T-helper 17 cell (primary cell): Measurements from ENCODE around the gene FBXO48. TPM values are rescaled to one million over a fixed set of nuclear protein-coding genes. Genes with fewer than 3 reads are reported as not detected.

Experiments used
- total RNA-seq, 4 donors: library from RNA in 2 of 4; stranded (reverse) in 2 of 4; gene quantifications; one replicate each; pipeline ENCODE4 v1.2.3 and lab custom pipeline; 2022 to 2026

FBXO48 gene
- total RNA-seq, 2 donors from 2014 or later = 1.5 to 1.7 TPM

Other genes with a start within 250 kb of the FBXO48 start
- gene PPP3R1, start 214.8 kb downstream of the FBXO48 start, total RNA-seq = 10 to 100 TPM; 60.3 to 83.9 TPM
- under 1 TPM in 1 of 2 donors, not detected in 1; 0.17 TPM for gene CNRIP1, start 147.3 kb downstream of the FBXO48 start, total RNA-seq
- gene PLEK, start 102.0 kb downstream of the FBXO48 start, total RNA-seq = 10 to 100 TPM; 18.0 to 34.8 TPM
- 1 to 10 TPM; 5.3 to 6.4 TPM for gene APLF, start 291 bp upstream of the FBXO48 start, total RNA-seq
- not detected for gene PROKR1, start 176.3 kb upstream of the FBXO48 start, total RNA-seq